ENCODE results near the gene RAB11A. TPM values are rescaled to one million over a fixed set of nuclear protein-coding genes. Genes with fewer than 3 reads are reported as not detected.

The RAB11A gene
- total and polyA plus RNA-seq, 9 of the 15 experiments (the other 6 are each of a cell fraction or from before 2014, with no cell fraction given): 129 to 369 (median 245) TPM

- TF ChIP-seq HMGXB4 (CRISPR knock-in tag; IDR thresholded peaks at IDR 0.05) (no peak), ZNF316 (IDR thresholded peaks at IDR 0.05) (0 out of 2 replicates have a peak, but pooled peaks have one; percentile 36), TEAD1 (CRISPR knock-in tag; IDR thresholded peaks at IDR 0.05) (no peak), SUPT5H (IDR thresholded peaks at IDR 0.05) (peak; percentile 47; the same call in 1 of the 2 replicates), ZNF740 (CRISPR knock-in tag; IDR thresholded peaks at IDR 0.05) (no peak), ZNF740 (tag; IDR thresholded peaks at IDR 0.05) (no peak), ZNF165 (CRISPR knock-in tag; IDR thresholded peaks at IDR 0.05; ENCODE audit: borderline replicate concordance) (no peak), TEAD2 (tag; IDR thresholded peaks at IDR 0.05) (no peak), ARNT (IDR thresholded peaks at IDR 0.05) (no peak), MNT (conservative IDR thresholded peaks at IDR 0.05) (peak in 1 of 2 experiments; percentile 54; a peak in 1 of 4 replicates), HNRNPK (IDR thresholded peaks at IDR 0.05; ENCODE audit: low read depth, low read length, poor library complexity, severe bottlenecking) (no peak), FOS (IDR thresholded peaks at IDR 0.05; ENCODE audit: extremely low read depth, insufficient read length) (no peak), SLC30A9 (CRISPR knock-in tag; IDR thresholded peaks at IDR 0.05) (no peak), ZNF280B (CRISPR knock-in tag; IDR thresholded peaks at IDR 0.05) (no peak), DIDO1 (tag; IDR thresholded peaks at IDR 0.05; ENCODE audit: low read depth) (no peak), TAF7 (tag; IDR thresholded peaks at IDR 0.05) (no peak; the same call in 1 of the 2 replicates), SMAD4 (CRISPR knock-in tag; conservative IDR thresholded peaks at IDR 0.05) (peak; percentile 62; the same call in 1 of the 2 replicates), POLR2A (conservative IDR thresholded peaks at IDR 0.05) (peak; percentile 61), HDGF (IDR thresholded peaks at IDR 0.05) (no peak), DPF2 (IDR thresholded peaks at IDR 0.05) (peak; percentile 72), NCOA4 (IDR thresholded peaks at IDR 0.05; ENCODE audit: partially characterized antibody) (no peak), RHOXF2B (CRISPR knock-in tag; conservative IDR thresholded peaks at IDR 0.05) (no peak), ZNF384 (IDR thresholded peaks at IDR 0.05; ENCODE audit: low read depth, low read length) (no peak), THRA (IDR thresholded peaks at IDR 0.05) (no peak)
These were observed 36.5 kb upstream of the RAB11A start (continued) for GRCh38 chr15:65832549-65833364.

Data from K562 (cell line).